WTC11 (cell line): ENCODE results near the gene TAC3. TPM values are rescaled to one million over a fixed set of nuclear protein-coding genes. Genes with fewer than 3 reads are reported as not detected.

ENCODE experiments used
- ATAC-seq: fragments of 200-7000 bp; cut with Tn5 transposase; 2 replicates; pipeline ENCODE4 v1.10.0; 2021; ENCODE audit warnings: mild to moderate bottlenecking, moderate library complexity
- CTCF ChIA-PET: fragments of 300-600 bp; sonication (Branson Sonifier 250); formaldehyde crosslinking; loops from one replicate; lab custom pipeline; 2021; ENCODE audit warnings: antibody characterized with exemption; lab: Charles Lee
- POLR2A ChIA-PET: fragments of 350-600 bp; sonication (Branson Sonifier 250); formaldehyde crosslinking; loops from one replicate; lab custom pipeline; 2021; ENCODE audit warnings: antibody characterized with exemption; lab: Charles Lee
- DNase-seq: peaks from one replicate; pipeline ENCODE4 v3.0.0; 2021; ENCODE audit warnings: low spot score
- H3K27ac Mint-ChIP-seq: 2 replicates; pipeline ENCODE4 v1.8.0; 2021; ENCODE audit warnings: mixed read lengths
- H3K27me3 Mint-ChIP-seq: 2 replicates; pipeline ENCODE4 v1.8.0; 2021; ENCODE audit warnings: low read depth, mild to moderate bottlenecking, moderate library complexity, mixed read lengths
- H3K36me3 Mint-ChIP-seq: 2 replicates; pipeline ENCODE4 v1.8.0; 2021; ENCODE audit warnings: mixed read lengths
- H3K4me1 Mint-ChIP-seq: 2 replicates; pipeline ENCODE4 v1.8.0; 2022; ENCODE audit warnings: mixed read lengths
- H3K4me3 Mint-ChIP-seq: 2 replicates; pipeline ENCODE4 v1.8.0; 2021; ENCODE audit warnings: mild to moderate bottlenecking, moderate library complexity, mixed read lengths
- H3K9me3 Mint-ChIP-seq: 2 replicates; pipeline ENCODE4 v1.8.0; 2021; ENCODE audit warnings: mixed read lengths
- ATF1 ChIP-seq: sonication (generic); formaldehyde crosslinking; IDR thresholded peaks from 2 replicates; pipeline ENCODE4 v1.8.1; 2023; ENCODE audit warnings: mild to moderate bottlenecking, moderate library complexity, missing genetic modification reagents
- CREB1 ChIP-seq: sonication (generic); formaldehyde crosslinking; IDR thresholded peaks from 2 replicates; pipeline ENCODE4 v1.8.0; 2023; ENCODE audit warnings: mild to moderate bottlenecking, missing genetic modification reagents
- E2F1 ChIP-seq: sonication (generic); formaldehyde crosslinking; IDR thresholded peaks from 2 replicates; pipeline ENCODE4 v1.8.0; 2022; ENCODE audit warnings: mild to moderate bottlenecking, missing genetic modification reagents
- E2F5 ChIP-seq: sonication (generic); formaldehyde crosslinking; IDR thresholded peaks from 2 replicates; pipeline ENCODE4 v1.8.1; 2022; ENCODE audit warnings: mild to moderate bottlenecking, moderate library complexity, missing genetic modification reagents
- EMX1 ChIP-seq: fragments of 250-450 bp; sonication (Bioruptor Pico); IDR thresholded peaks from 2 replicates; pipeline ENCODE4 v1.8.0; 2021; ENCODE audit warnings: mild to moderate bottlenecking
- ESRRA ChIP-seq: sonication (generic); formaldehyde crosslinking; IDR thresholded peaks from 2 replicates; pipeline ENCODE4 v1.8.1; 2022; ENCODE audit warnings: mild to moderate bottlenecking, missing genetic modification reagents, borderline replicate concordance
- HMGA2 ChIP-seq: fragments of 250-450 bp; sonication (Bioruptor Pico); IDR thresholded peaks from 2 replicates; pipeline ENCODE4 v1.4.0; 2021; ENCODE audit warnings: mild to moderate bottlenecking, moderate library complexity
- HMGXB4 ChIP-seq: sonication (generic); formaldehyde crosslinking; IDR thresholded peaks from 2 replicates; pipeline ENCODE4 v1.8.1; 2023; ENCODE audit warnings: mild to moderate bottlenecking, moderate library complexity, missing genetic modification reagents
- IRF1 ChIP-seq: sonication (generic); formaldehyde crosslinking; IDR thresholded peaks from 2 replicates; pipeline ENCODE4 v1.8.0; 2023; ENCODE audit warnings: missing genetic modification reagents
- JAZF1 ChIP-seq: fragments of 250-450 bp; sonication (Bioruptor Pico); IDR thresholded peaks from 2 replicates; pipeline ENCODE4 v1.9.0; 2021; ENCODE audit warnings: moderate library complexity, mild to moderate bottlenecking, inconsistent platforms
- JUN ChIP-seq: sonication (generic); formaldehyde crosslinking; IDR thresholded peaks from 2 replicates; pipeline ENCODE4 v1.8.0; 2023; ENCODE audit warnings: mild to moderate bottlenecking, missing genetic modification reagents
- KAT7 ChIP-seq: sonication (generic); formaldehyde crosslinking; IDR thresholded peaks from 2 replicates; pipeline ENCODE4 v1.8.1; 2023; ENCODE audit warnings: missing genetic modification reagents, mild to moderate bottlenecking, borderline replicate concordance
- MAX ChIP-seq: sonication (generic); formaldehyde crosslinking; IDR thresholded peaks from 2 replicates; pipeline ENCODE4 v1.8.0; 2022; ENCODE audit warnings: mild to moderate bottlenecking, missing genetic modification reagents
- NR3C1 ChIP-seq: sonication (generic); formaldehyde crosslinking; conservative IDR thresholded peaks from 2 replicates; pipeline ENCODE4 v1.8.1; 2023; ENCODE audit warnings: low read depth, mild to moderate bottlenecking, missing genetic modification reagents
- SMAD4 ChIP-seq: sonication (generic); formaldehyde crosslinking; IDR thresholded peaks from 2 replicates; pipeline ENCODE4 v1.8.0; 2022; ENCODE audit warnings: mild to moderate bottlenecking, missing genetic modification reagents
- ZBTB21 ChIP-seq: sonication (generic); formaldehyde crosslinking; IDR thresholded peaks from 2 replicates; pipeline ENCODE4 v1.8.1; 2023; ENCODE audit warnings: mild to moderate bottlenecking, missing genetic modification reagents, borderline replicate concordance
- ZMAT4 ChIP-seq: fragments of 250-450 bp; sonication (Bioruptor Pico); IDR thresholded peaks from 2 replicates; pipeline ENCODE4 v1.9.0; 2021; ENCODE audit warnings: mild to moderate bottlenecking
- ZNF396 ChIP-seq: fragments of 250-450 bp; sonication (Bioruptor Pico); IDR thresholded peaks from 2 replicates; pipeline ENCODE4 v1.8.0; 2021; ENCODE audit warnings: mild to moderate bottlenecking, moderate library complexity, borderline replicate concordance
- ZNF425 ChIP-seq: fragments of 250-450 bp; sonication (Bioruptor Pico); conservative IDR thresholded peaks from 2 replicates; pipeline ENCODE4 v1.9.0; 2021; ENCODE audit warnings: mild to moderate bottlenecking
- ZSCAN18 ChIP-seq: fragments of 250-450 bp; sonication (Bioruptor Pico); IDR thresholded peaks from 2 replicates; pipeline ENCODE4 v2.1.2; 2022; ENCODE audit warnings: mild to moderate bottlenecking, moderate library complexity
- total RNA-seq: library from RNA; stranded (reverse); gene quantifications from 3 replicates; pipeline ENCODE4 v1.2.3, GENCODE V29; 2021

TAC3 gene
- total RNA-seq, 1 experiment from 2014 or later = 4.1 TPM

- Mint-ChIP-seq H3K36me3 (no peaks in the 10 kb centered on the region), H3K27ac (no peak overlapping the region), H3K9me3 (no peaks in the 10 kb centered on the region), H3K4me3 (no peak overlapping the region), H3K27me3 (peaks cover 10% of the 10 kb centered on the region; the same call in 1 of the 2 replicates), H3K4me1 (peaks cover 8% of the 10 kb centered on the region)
- no peak for ATAC-seq
- POLR2A ChIA-PET = no interaction called here
- TF ChIP-seq MAX (CRISPR knock-in tag) (no peak), E2F1 (CRISPR knock-in tag) (no peak), E2F5 (CRISPR knock-in tag) (no peak), ZMAT4 (CRISPR knock-in tag) (no peak), HMGXB4 (CRISPR knock-in tag) (no peak)
- DNase-seq = no peak
- CTCF ChIA-PET = interaction anchor here (1.0 to 1.4 kb wide), 5 partner anchors 9 to 136 kb away, joined by 3 to 6 read pairs (median 3); no protein-coding TSS in a partner anchor
Observed at GRCh38 chr12:57040211-57040610, 23.9 kb upstream of the TAC3 start.

- Mint-ChIP-seq H3K4me3 (no peak overlapping the region), H3K27ac (no peak overlapping the region), H3K4me1 (peaks cover 8% of the 10 kb centered on the region), H3K36me3 (no peaks in the 10 kb centered on the region), H3K27me3 (peaks cover 10% of the 10 kb centered on the region; the same call in 1 of the 2 replicates), H3K9me3 (no peaks in the 10 kb centered on the region)
- ChIA-PET POLR2A (no interaction called here), CTCF (interaction anchor here (0.8 to 1.4 kb wide), 2 partner anchors 46 to 137 kb away, joined by 3 read pairs; no protein-coding TSS in a partner anchor)
- no peak for DNase-seq
- ATAC-seq = no peak
- TF ChIP-seq ATF1 (CRISPR knock-in tag) = no peak
- no peak for TF ChIP-seq ZBTB21
- no peak for TF ChIP-seq ZNF425 (CRISPR knock-in tag)
- no peak for TF ChIP-seq ESRRA (CRISPR knock-in tag)
- TF ChIP-seq KAT7 = no peak
- TF ChIP-seq EMX1 (CRISPR knock-in tag) = no peak
- no peak for TF ChIP-seq MAX (CRISPR knock-in tag)
- TF ChIP-seq HMGA2 (CRISPR knock-in tag) = no peak
- TF ChIP-seq IRF1 (CRISPR knock-in tag) = no peak
- no peak for TF ChIP-seq SMAD4 (CRISPR knock-in tag)
- TF ChIP-seq ZNF396 = no peak
- no peak for TF ChIP-seq NR3C1
- no peak for TF ChIP-seq ZSCAN18 (CRISPR knock-in tag)
- no peak for TF ChIP-seq JAZF1 (CRISPR knock-in tag)
- no peak for TF ChIP-seq JUN
- no peak for TF ChIP-seq CREB1 (CRISPR knock-in tag)
Observed at GRCh38 chr12:57039016-57039798, 22.9 kb upstream of the TAC3 start.
